ENCODE results near the gene PARP3.

GRCh38 chr3:51960386-51960785, 18.2 kb downstream of the PARP3 start:
- no peak for TF ChIP-seq CTCF (IDR thresholded peaks at IDR 0.05)
- TF ChIP-seq POLR2AphosphoS5 (IDR thresholded peaks at IDR 0.05), result no peak
- TF ChIP-seq POLR2A (IDR thresholded peaks at IDR 0.05), result no peak
- TF ChIP-seq EP300 (IDR thresholded peaks at IDR 0.05), result no peak

All from suprapubic skin (tissue), 4 donors.